ENCODE data around the gene PIAS1. TPM values are rescaled to one million over a fixed set of nuclear protein-coding genes. Genes with fewer than 3 reads are reported as not detected.

Gene PIAS1
- total RNA-seq, 1 donor from 2014 or later = 71.1 TPM

DNA sequence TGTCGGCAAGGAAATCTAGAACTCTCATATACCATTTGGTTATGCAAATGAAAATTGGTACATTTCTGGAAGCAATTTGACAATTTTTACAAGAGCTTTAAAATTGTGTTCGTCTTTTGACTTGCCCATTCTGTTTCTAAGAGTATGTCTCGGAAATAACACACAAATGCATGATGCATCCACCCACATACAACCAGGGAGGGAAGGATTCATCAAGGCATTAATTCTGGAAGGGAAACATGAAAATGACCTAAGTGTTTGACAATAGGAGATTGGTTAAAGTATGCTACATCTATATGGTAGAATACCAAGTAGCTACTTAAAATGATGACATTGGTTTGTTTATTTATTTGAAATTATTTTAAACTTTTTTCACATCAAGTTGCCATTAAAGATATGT is 58.6 kb downstream of the PIAS1 start:
- Mint-ChIP-seq H3K27me3 (ENCODE audit: low read depth) (no peaks in the 10 kb centered on the region), H3K27ac (no peak overlapping the region), H3K4me3 (no peak overlapping the region), H3K9me3 (peaks cover 16% of the 10 kb centered on the region), H3K36me3 (peaks cover 28% of the 10 kb centered on the region), H3K4me1 (peaks cover 28% of the 10 kb centered on the region)
- no peak for DNase-seq (ENCODE audit: low spot score in 2 of 2, unreplicated experiment in 2 of 2)
- TF ChIP-seq, protein P1, sequence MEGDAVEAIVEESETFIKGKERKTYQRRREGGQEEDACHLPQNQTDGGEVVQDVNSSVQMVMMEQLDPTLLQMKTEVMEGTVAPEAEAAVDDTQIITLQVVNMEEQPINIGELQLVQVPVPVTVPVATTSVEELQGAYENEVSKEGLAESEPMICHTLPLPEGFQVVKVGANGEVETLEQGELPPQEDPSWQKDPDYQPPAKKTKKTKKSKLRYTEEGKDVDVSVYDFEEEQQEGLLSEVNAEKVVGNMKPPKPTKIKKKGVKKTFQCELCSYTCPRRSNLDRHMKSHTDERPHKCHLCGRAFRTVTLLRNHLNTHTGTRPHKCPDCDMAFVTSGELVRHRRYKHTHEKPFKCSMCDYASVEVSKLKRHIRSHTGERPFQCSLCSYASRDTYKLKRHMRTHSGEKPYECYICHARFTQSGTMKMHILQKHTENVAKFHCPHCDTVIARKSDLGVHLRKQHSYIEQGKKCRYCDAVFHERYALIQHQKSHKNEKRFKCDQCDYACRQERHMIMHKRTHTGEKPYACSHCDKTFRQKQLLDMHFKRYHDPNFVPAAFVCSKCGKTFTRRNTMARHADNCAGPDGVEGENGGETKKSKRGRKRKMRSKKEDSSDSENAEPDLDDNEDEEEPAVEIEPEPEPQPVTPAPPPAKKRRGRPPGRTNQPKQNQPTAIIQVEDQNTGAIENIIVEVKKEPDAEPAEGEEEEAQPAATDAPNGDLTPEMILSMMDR (IDR thresholded peaks at IDR 0.05; ENCODE audit: unreplicated experiment) = no peak

DNA sequence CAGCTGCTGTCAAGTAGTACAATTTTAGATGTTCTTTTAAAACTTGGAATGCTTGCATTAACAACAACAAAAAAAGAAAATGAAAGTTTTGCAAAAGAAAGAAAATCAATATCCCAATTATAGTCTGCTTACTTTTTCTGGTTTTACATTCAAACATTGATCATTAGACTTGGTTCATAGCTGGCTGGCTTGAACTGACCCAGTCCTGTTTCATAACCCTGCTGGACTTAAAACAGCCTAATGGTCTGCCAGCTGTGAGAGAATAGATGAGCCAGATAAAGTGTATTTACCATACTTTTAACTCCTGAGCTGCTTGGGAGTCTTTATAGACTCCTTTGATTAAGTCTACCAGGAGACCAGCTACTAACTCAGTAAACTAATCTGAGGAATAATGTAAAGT is 59.2 kb downstream of the PIAS1 start:
- Mint-ChIP-seq H3K4me3 (no peak overlapping the region), H3K27me3 (ENCODE audit: low read depth) (no peaks in the 10 kb centered on the region), H3K9me3 (peaks cover 14% of the 10 kb centered on the region), H3K27ac (peak overlapping the region; percentile 80), H3K4me1 (peaks cover 28% of the 10 kb centered on the region), H3K36me3 (peaks cover 26% of the 10 kb centered on the region)
- DNase-seq (ENCODE audit: low spot score in 2 of 2, unreplicated experiment in 2 of 2) = no peak
- TF ChIP-seq, protein P1 (IDR thresholded peaks at IDR 0.05; ENCODE audit: unreplicated experiment) = no peak

DNA sequence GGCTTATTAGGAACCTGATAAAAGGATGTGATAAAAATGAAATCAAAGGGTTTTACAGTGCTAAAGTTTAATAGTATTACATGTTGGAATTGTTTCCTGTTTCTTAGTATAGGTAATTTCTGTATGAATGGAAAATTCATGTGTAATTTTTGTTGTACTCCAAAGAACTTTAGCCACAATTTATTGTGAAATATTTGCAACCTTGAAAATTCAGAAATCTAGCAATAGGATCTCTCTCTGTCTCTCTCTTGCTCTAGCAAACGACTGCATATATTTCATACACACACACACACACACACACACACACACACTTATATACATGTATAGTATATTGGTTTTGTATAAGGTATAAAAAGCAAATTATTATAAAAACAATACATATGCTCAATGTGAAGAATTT is 59.6 kb downstream of the PIAS1 start:
- Mint-ChIP-seq H3K27ac (peak overlapping the region; percentile 80), H3K9me3 (peaks cover 15% of the 10 kb centered on the region), H3K27me3 (ENCODE audit: low read depth) (no peaks in the 10 kb centered on the region), H3K4me1 (peaks cover 28% of the 10 kb centered on the region), H3K36me3 (peaks cover 25% of the 10 kb centered on the region), H3K4me3 (no peak overlapping the region)
- TF ChIP-seq, protein P1 (IDR thresholded peaks at IDR 0.05; ENCODE audit: unreplicated experiment) = no peak
- DNase-seq (ENCODE audit: low spot score in 2 of 2, unreplicated experiment in 2 of 2) = no peak

DNA sequence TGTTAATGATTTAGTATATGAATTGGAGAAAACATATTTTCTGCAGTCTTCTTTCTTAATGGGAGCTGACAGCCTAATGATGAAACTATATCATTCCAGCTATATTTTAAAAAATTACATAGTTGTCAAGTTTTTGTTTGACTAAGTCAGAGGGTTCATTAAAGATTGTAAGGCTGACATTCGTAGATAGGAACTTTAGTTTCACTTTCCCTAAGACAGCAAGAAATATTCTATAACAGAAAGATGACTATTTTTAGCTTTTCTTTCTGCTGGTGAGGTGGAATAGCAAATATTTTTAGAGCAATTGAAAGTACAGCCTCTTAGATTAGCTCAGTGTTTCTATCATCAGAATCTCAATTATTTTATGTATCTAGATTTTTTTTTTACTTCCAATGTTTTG is 60.2 kb downstream of the PIAS1 start:
- H3K4me1 Mint-ChIP-seq = peaks cover 28% of the 10 kb centered on the region
- H3K9me3 Mint-ChIP-seq = peaks cover 16% of the 10 kb centered on the region
- peak overlapping the region; percentile 73 for H3K27ac Mint-ChIP-seq
- no peak overlapping the region for H3K4me3 Mint-ChIP-seq
- no peak for DNase-seq (ENCODE audit: low spot score in 2 of 2, unreplicated experiment in 2 of 2)
- no peaks in the 10 kb centered on the region for H3K27me3 Mint-ChIP-seq (ENCODE audit: low read depth)
- peaks cover 22% of the 10 kb centered on the region for H3K36me3 Mint-ChIP-seq
- TF ChIP-seq, protein P1 (IDR thresholded peaks at IDR 0.05; ENCODE audit: unreplicated experiment) = no peak

DNA sequence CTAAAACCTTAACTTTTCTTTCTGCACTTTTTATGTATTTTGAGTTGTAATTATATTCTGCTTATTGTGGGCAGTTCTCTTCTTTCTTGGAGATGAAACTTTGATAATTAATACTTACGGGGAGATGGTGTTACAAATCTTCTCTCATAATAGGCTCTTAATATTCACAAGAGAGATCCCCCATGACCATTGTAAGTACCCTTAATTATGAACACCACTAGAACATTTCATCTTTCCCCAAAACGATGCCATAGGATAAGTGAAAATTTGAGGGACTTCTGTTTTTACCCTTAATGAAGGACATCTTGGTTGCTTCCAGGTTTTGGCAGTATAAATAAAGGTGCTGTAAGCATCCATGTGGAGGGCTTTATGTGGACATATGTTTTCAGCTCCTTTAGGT is 60.7 kb downstream of the PIAS1 start:
- no peak overlapping the region for H3K4me3 Mint-ChIP-seq
- peaks cover 28% of the 10 kb centered on the region for H3K4me1 Mint-ChIP-seq
- peak overlapping the region; percentile 73 for H3K27ac Mint-ChIP-seq

More for the DNA sequence above, 60.7 kb downstream of the PIAS1 start:
- TF ChIP-seq, protein P1 (IDR thresholded peaks at IDR 0.05; ENCODE audit: unreplicated experiment) = no peak
- DNase-seq (ENCODE audit: low spot score in 2 of 2, unreplicated experiment in 2 of 2) = no peak
- Mint-ChIP-seq H3K36me3 (peaks cover 26% of the 10 kb centered on the region), H3K27me3 (ENCODE audit: low read depth) (no peaks in the 10 kb centered on the region), H3K9me3 (peaks cover 16% of the 10 kb centered on the region)

Measured in mesothelial cell of epicardium (in vitro differentiated cells).